IMR-90 (cell line): ENCODE measurements around the gene KIAA0319L.

ENCODE experiments used
- CEBPB ChIP-seq: IDR thresholded peaks from 2 replicates; pipeline ENCODE4 v1.6.1; 2012; ENCODE audit warnings: low read depth, low read length, improper control_type of control experiment
- CHD1 ChIP-seq: IDR thresholded peaks from 2 replicates; pipeline ENCODE4 v1.6.1; 2012; ENCODE audit warnings: low read depth, low read length, improper control_type of control experiment
- CTCF ChIP-seq: conservative IDR thresholded peaks from 2 replicates; pipeline ENCODE4 v1.5.1; 2012; ENCODE audit warnings: mild to moderate bottlenecking, low read depth, low read length, improper control_type of control experiment
- ELK1 ChIP-seq: fragments of 150-350 bp; IDR thresholded peaks from 2 replicates; pipeline ENCODE4 v1.6.1; 2016; ENCODE audit warnings: low read depth, mild to moderate bottlenecking, low read length, moderate library complexity, borderline replicate concordance
- FOS ChIP-seq: fragments of 150-350 bp; IDR thresholded peaks from 2 replicates; pipeline ENCODE4 v1.6.1; 2016; ENCODE audit warnings: low read depth, low read length
- MAFK ChIP-seq: IDR thresholded peaks from 2 replicates; pipeline ENCODE4 v1.6.1; 2012; ENCODE audit warnings: low read depth, low read length, improper control_type of control experiment
- MAZ ChIP-seq: IDR thresholded peaks from 2 replicates; pipeline ENCODE4 v1.6.1; 2012; ENCODE audit warnings: low read depth, mild to moderate bottlenecking, low read length, improper control_type of control experiment, moderate library complexity, borderline replicate concordance
- MXI1 ChIP-seq: IDR thresholded peaks from 2 replicates; pipeline ENCODE4 v1.6.1; 2012; ENCODE audit warnings: low read depth, mild to moderate bottlenecking, low read length, moderate library complexity, borderline replicate concordance
- POLR2A ChIP-seq: IDR thresholded peaks from 2 replicates; pipeline ENCODE4 v1.6.1; 2012; ENCODE audit warnings: mild to moderate bottlenecking, low read depth, low read length
- RAD21 ChIP-seq: IDR thresholded peaks from 2 replicates; pipeline ENCODE4 v1.6.1; 2012; ENCODE audit warnings: low read length, improper control_type of control experiment
- RCOR1 ChIP-seq: IDR thresholded peaks from 2 replicates; pipeline ENCODE4 v1.6.1; 2012; ENCODE audit warnings: mild to moderate bottlenecking, low read length, improper control_type of control experiment; ENCODE audit not compliant: insufficient replicate concordance
- SMC3 ChIP-seq: fragments of 150-350 bp; IDR thresholded peaks from 2 replicates; pipeline ENCODE4 v1.6.1; 2016; ENCODE audit warnings: low read depth, mild to moderate bottlenecking, antibody characterized with exemption, low read length, moderate library complexity
- USF2 ChIP-seq: fragments of 150-350 bp; IDR thresholded peaks from 2 replicates; pipeline ENCODE4 v1.6.1; 2017; ENCODE audit warnings: mild to moderate bottlenecking, antibody characterized with exemption, low read length, low read depth

GRCh38 chr1:35561972-35562680 is 4.9 kb upstream of the KIAA0319L start:
- TF ChIP-seq POLR2A (no peak), MAFK (no peak), CTCF (no peak), CEBPB (no peak), RAD21 (no peak), ELK1 (no peak), MXI1 (no peak), SMC3 (no peak), CHD1 (no peak), USF2 (no peak), MAZ (no peak), RCOR1 (no peak), FOS (no peak)
